IMR-90 (cell line): ENCODE data around the gene ACO1. TPM values are rescaled to one million over a fixed set of nuclear protein-coding genes. Genes with fewer than 3 reads are reported as not detected.

ENCODE experiments used
- ATAC-seq: fragments of 200-7000 bp; cut with Tn5 transposase; 2 replicates; pipeline ENCODE4 v1.9.1; 2020; ENCODE audit warnings: low read depth, mild to moderate bottlenecking, moderate library complexity
- BruUV-seq: library from RNA; stranded (reverse); fragments of 400-500 nt; replicated peaks from 2 replicates; lab custom pipeline; 2021; lab: Mats Ljungman, UMichigan
- CTCF ChIA-PET: fragments of 300-600 bp; formaldehyde crosslinking; extraction: SDS; loops from one replicate; lab custom pipeline; 2021; ENCODE audit warnings: antibody characterized with exemption; lab: Yijun Ruan, JAX
- POLR2A ChIA-PET: fragments of 300-600 bp; sonication (Branson Sonifier 250); formaldehyde crosslinking; loops from one replicate; lab custom pipeline; 2022; ENCODE audit warnings: antibody characterized with exemption; ENCODE audit not compliant: unreplicated experiment; lab: Charles Lee
- DNase-seq: peaks from one replicate; pipeline ENCODE4 v3.0.0; 2013
- H2AFZ ChIP-seq: replicated peaks from 2 replicates; pipeline ENCODE3; 2013; ENCODE audit warnings: low read length, mild to moderate bottlenecking; ENCODE audit not compliant: poor library complexity
- H2AK5ac ChIP-seq: 2 replicates; pipeline ENCODE4 v1.6.1; 2013; ENCODE audit warnings: low read depth, low read length, inconsistent platforms
- H2AK9ac ChIP-seq: replicated peaks from 2 replicates; pipeline ENCODE3; 2013; ENCODE audit warnings: mild to moderate bottlenecking, low read depth, low read length, moderate library complexity; ENCODE audit not compliant: poor library complexity
- H2BK120ac ChIP-seq: 2 replicates; pipeline ENCODE4 v1.6.1; 2013; ENCODE audit warnings: low read depth, low read length, inconsistent platforms
- H2BK15ac ChIP-seq: 3 replicates; pipeline ENCODE4 v1.6.1; 2013; ENCODE audit warnings: low read depth, low read length, inconsistent platforms
- H2BK20ac ChIP-seq: 2 replicates; pipeline ENCODE4 v1.6.1; 2013; ENCODE audit warnings: low read depth, mild to moderate bottlenecking, inconsistent platforms, low read length, moderate library complexity
- H2BK5ac ChIP-seq: 2 replicates; pipeline ENCODE4 v1.6.1; 2013; ENCODE audit warnings: mild to moderate bottlenecking, low read depth, low read length, inconsistent platforms; ENCODE audit not compliant: poor library complexity, severe bottlenecking
- H3K14ac ChIP-seq: replicated peaks from 2 replicates; pipeline ENCODE4 v1.6.1; 2013; ENCODE audit warnings: low read depth, low read length, inconsistent platforms
- H3K18ac ChIP-seq: 2 replicates; pipeline ENCODE4 v1.6.1; 2013; ENCODE audit warnings: low read depth, low read length, control low read depth
- H3K23ac ChIP-seq: 2 replicates; pipeline ENCODE4 v1.6.1; 2013; ENCODE audit warnings: low read depth, low read length, inconsistent platforms
- H3K27ac ChIP-seq: 2 replicates; pipeline ENCODE4 v1.5.1; 2013; ENCODE audit warnings: mild to moderate bottlenecking, control low read depth, low read length; ENCODE audit not compliant: insufficient read depth
- H3K27me3 ChIP-seq: 2 replicates; pipeline ENCODE4 v1.6.1; 2013; ENCODE audit warnings: low read length; ENCODE audit not compliant: control insufficient read depth, insufficient read depth
- H3K36me3 ChIP-seq: 2 replicates; pipeline ENCODE4 v1.6.1; 2013; ENCODE audit warnings: low read length, mixed read lengths; ENCODE audit not compliant: control insufficient read depth, insufficient read depth
- H3K4ac ChIP-seq: 2 replicates; pipeline ENCODE4 v1.6.1; 2013; ENCODE audit warnings: low read depth, low read length, inconsistent platforms
- H3K4me1 ChIP-seq: 2 replicates; pipeline ENCODE4 v1.6.1; 2013; ENCODE audit warnings: low read length, mixed read lengths; ENCODE audit not compliant: control insufficient read depth, insufficient read depth
- H3K4me2 ChIP-seq: 2 replicates; pipeline ENCODE4 v1.6.1; 2013; ENCODE audit warnings: low read depth, mild to moderate bottlenecking, control low read depth, low read length, moderate library complexity
- H3K4me3 ChIP-seq: 2 replicates; pipeline ENCODE4 v1.5.1; 2013; ENCODE audit warnings: low read depth, mild to moderate bottlenecking, control low read depth, low read length, moderate library complexity; ENCODE audit not compliant: insufficient read depth
- H3K56ac ChIP-seq: 2 replicates; pipeline ENCODE4 v1.6.1; 2013; ENCODE audit warnings: low read length, inconsistent platforms; ENCODE audit not compliant: insufficient read depth; ENCODE audit errors: extremely low read depth
- H3K79me1 ChIP-seq, 2 experiments: 2 replicates each; pipeline ENCODE4 v1.6.1; 2013; ENCODE audit warnings: low read length in 2 of 2, inconsistent platforms in 1 of 2, low read depth in 1 of 2
- H3K9ac ChIP-seq: 2 replicates; pipeline ENCODE4 v1.6.1; 2013; ENCODE audit warnings: low read depth, low read length, control low read depth
- H3K9me1 ChIP-seq: 2 replicates; pipeline ENCODE4 v1.6.1; 2013; ENCODE audit warnings: low read length, inconsistent platforms; ENCODE audit not compliant: insufficient read depth
- H3K9me3 ChIP-seq: 2 replicates; pipeline ENCODE4 v1.6.1; 2013; ENCODE audit warnings: low read length; ENCODE audit not compliant: control insufficient read depth, insufficient read depth
- H4K20me1 ChIP-seq: 2 replicates; pipeline ENCODE4 v1.6.1; 2013; ENCODE audit warnings: low read length, inconsistent platforms; ENCODE audit not compliant: insufficient read depth
- H4K5ac ChIP-seq: 2 replicates; pipeline ENCODE4 v1.6.1; 2013; ENCODE audit warnings: mild to moderate bottlenecking, low read depth, low read length, control low read depth
- H4K8ac ChIP-seq, 2 experiments: 2 replicates each; pipeline ENCODE4 v1.6.1; 2013; ENCODE audit warnings: low read depth in 2 of 2, low read length in 2 of 2, control low read depth in 1 of 2, inconsistent platforms in 1 of 2
- H4K91ac ChIP-seq: 2 replicates; pipeline ENCODE4 v1.6.1; 2013; ENCODE audit warnings: low read depth, low read length, inconsistent platforms; ENCODE audit not compliant: insufficient read depth
- BHLHE40 ChIP-seq: fragments of 150-350 bp; IDR thresholded peaks from 2 replicates; pipeline ENCODE4 v1.6.1; 2016; ENCODE audit warnings: mild to moderate bottlenecking, low read depth, low read length
- CEBPB ChIP-seq: IDR thresholded peaks from 2 replicates; pipeline ENCODE4 v1.6.1; 2012; ENCODE audit warnings: low read depth, low read length, improper control_type of control experiment
- CHD1 ChIP-seq: IDR thresholded peaks from 2 replicates; pipeline ENCODE4 v1.6.1; 2012; ENCODE audit warnings: low read depth, low read length, improper control_type of control experiment
- CTCF ChIP-seq: conservative IDR thresholded peaks from 2 replicates; pipeline ENCODE4 v1.5.1; 2012; ENCODE audit warnings: mild to moderate bottlenecking, low read depth, low read length, improper control_type of control experiment
- ELK1 ChIP-seq: fragments of 150-350 bp; IDR thresholded peaks from 2 replicates; pipeline ENCODE4 v1.6.1; 2016; ENCODE audit warnings: low read depth, mild to moderate bottlenecking, low read length, moderate library complexity, borderline replicate concordance
- FOS ChIP-seq: fragments of 150-350 bp; IDR thresholded peaks from 2 replicates; pipeline ENCODE4 v1.6.1; 2016; ENCODE audit warnings: low read depth, low read length
- MAFK ChIP-seq: IDR thresholded peaks from 2 replicates; pipeline ENCODE4 v1.6.1; 2012; ENCODE audit warnings: low read depth, low read length, improper control_type of control experiment
- MAZ ChIP-seq: IDR thresholded peaks from 2 replicates; pipeline ENCODE4 v1.6.1; 2012; ENCODE audit warnings: low read depth, mild to moderate bottlenecking, low read length, improper control_type of control experiment, moderate library complexity, borderline replicate concordance
- MXI1 ChIP-seq: IDR thresholded peaks from 2 replicates; pipeline ENCODE4 v1.6.1; 2012; ENCODE audit warnings: low read depth, mild to moderate bottlenecking, low read length, moderate library complexity, borderline replicate concordance
- NFE2L2 ChIP-seq: fragments of 150-350 bp; IDR thresholded peaks from 2 replicates; pipeline ENCODE4 v1.6.1; 2016; ENCODE audit warnings: low read depth, mild to moderate bottlenecking, low read length
- POLR2A ChIP-seq: IDR thresholded peaks from 2 replicates; pipeline ENCODE4 v1.6.1; 2012; ENCODE audit warnings: mild to moderate bottlenecking, low read depth, low read length
- RAD21 ChIP-seq: IDR thresholded peaks from 2 replicates; pipeline ENCODE4 v1.6.1; 2012; ENCODE audit warnings: low read length, improper control_type of control experiment
- RCOR1 ChIP-seq: IDR thresholded peaks from 2 replicates; pipeline ENCODE4 v1.6.1; 2012; ENCODE audit warnings: mild to moderate bottlenecking, low read length, improper control_type of control experiment; ENCODE audit not compliant: insufficient replicate concordance
- RFX5 ChIP-seq: IDR thresholded peaks from 2 replicates; pipeline ENCODE4 v1.8.0; 2012; ENCODE audit warnings: low read depth, mild to moderate bottlenecking, low read length, moderate library complexity
- SMC3 ChIP-seq: fragments of 150-350 bp; IDR thresholded peaks from 2 replicates; pipeline ENCODE4 v1.6.1; 2016; ENCODE audit warnings: low read depth, mild to moderate bottlenecking, antibody characterized with exemption, low read length, moderate library complexity
- USF2 ChIP-seq: fragments of 150-350 bp; IDR thresholded peaks from 2 replicates; pipeline ENCODE4 v1.6.1; 2017; ENCODE audit warnings: mild to moderate bottlenecking, antibody characterized with exemption, low read length, low read depth
- WGBS, 2 experiments: methylation state at CpG; one replicate each; pipeline versions ENCODE4 v1.1.5 to v1.1.7; 2013; ENCODE audit warnings: missing lambda C conversion rate in 2 of 2; ENCODE audit not compliant: insufficient read length in 1 of 2; ENCODE audit errors: extremely low coverage in 2 of 2; 5-methylcytosine and 5-hydroxymethylcytosine counted together
- dilution Hi-C: fragments of 300-500 bp; cut with HindIII; formaldehyde crosslinking; loops from one replicate; pipeline ENCODE4 v1.14.3; 2018; ENCODE audit warnings: low sequenced_read_pairs; ENCODE audit not compliant: unreplicated experiment
- in situ Hi-C: fragments of 300-500 bp; cut with MboI; formaldehyde crosslinking; loops from 3 replicates; pipeline ENCODE4 v1.14.3; 2019; ENCODE audit warnings: low sequenced_read_pairs, inconsistent platforms, mixed read lengths
- intact Hi-C: fragments of 100-400 bp; cut with micrococcal nuclease; formaldehyde crosslinking; loops from 2 replicates; pipeline ENCODE4 v1.10.0; 2022
- polyA plus RNA-seq, 3 experiments: library from polyadenylated mRNA; depleted of rRNA; stranded (reverse); fragments of >200 nt; gene quantifications; 2 replicates each; pipeline ENCODE4 v1.2.3, GENCODE V29; 2012; ENCODE audit warnings: low replicate concordance in 1 of 3
- total RNA-seq: library from RNA; depleted of rRNA; stranded (reverse); fragments of >200 nt; gene quantifications from 2 replicates; pipeline ENCODE4 v1.2.3, GENCODE V29; 2012

Gene ACO1
- total and polyA plus RNA-seq, 2 of the 4 experiments (the other 2 are of a cell fraction) = 85.9 to 158 TPM

- Histone ChIP-seq H2AK5ac (no peak overlapping the region), H2BK15ac (no peak overlapping the region), H3K4me3 (no peak overlapping the region), H3K79me1 (no peaks in the 10 kb centered on the region), H3K23ac (no peak overlapping the region), H3K4me2 (no peak overlapping the region), H2BK5ac (no peak overlapping the region), H3K9ac (no peak overlapping the region), H4K91ac (no peak overlapping the region), H3K14ac (no peak overlapping the region), H3K9me1 (no peaks in the 10 kb centered on the region), H3K27me3 (no peaks in the 10 kb centered on the region; the same call in 1 of the 2 replicates), H3K4ac (no peak overlapping the region), H4K5ac (no peak overlapping the region), H3K36me3 (no peaks in the 10 kb centered on the region), H3K9me3 (no peaks in the 10 kb centered on the region), H3K56ac (no peak overlapping the region), H2AFZ (peak overlapping the region; percentile 74), H2BK20ac (no peak overlapping the region), H4K8ac (no peak overlapping the region), H2BK120ac (no peak overlapping the region), H3K4me1 (no peaks in the 10 kb centered on the region), H2AK9ac (no peak overlapping the region), H4K20me1 (no peaks in the 10 kb centered on the region), H3K27ac (no peak overlapping the region), H3K18ac (no peak overlapping the region)
- ATAC-seq (no peak), DNase-seq (no peak)
- intact Hi-C loops (no loop called here), dilution Hi-C loops (no loop called here), in situ Hi-C loops (no loop called here)
- ChIA-PET POLR2A (no interaction called here), CTCF (no interaction called here)
- BruUV-seq = no TSS peak
- no peak for TF ChIP-seq POLR2A
- TF ChIP-seq RFX5 = no peak
- no peak for TF ChIP-seq RAD21
- no peak for TF ChIP-seq BHLHE40
- TF ChIP-seq SMC3 = no peak
- no peak for TF ChIP-seq CTCF
- no peak for TF ChIP-seq ELK1
- no peak for TF ChIP-seq MXI1
- TF ChIP-seq RCOR1 = no peak
- no peak for TF ChIP-seq CHD1
- no peak for TF ChIP-seq NFE2L2
- no peak for TF ChIP-seq USF2
- no peak for TF ChIP-seq MAZ
- TF ChIP-seq MAFK = no peak
- no peak for TF ChIP-seq CEBPB
- no peak for TF ChIP-seq FOS
- WGBS, 2 experiments = 20% methylated on average over 2 of the region's 5 CpGs; no CpG with 5 or more reads in 1 of the 2 experiments
Observed at GRCh38 chr9:32345243-32345642, 39.2 kb upstream of the ACO1 start.
